ENCODE measurements around the gene HSD3B7.

Gene HSD3B7

GRCh38 chr16:30964574-30965226 is 20.3 kb upstream of the HSD3B7 start:
- TF ChIP-seq TSHZ2 (CRISPR knock-in tag; IDR thresholded peaks at IDR 0.05) (no peak), RARB (CRISPR knock-in tag; IDR thresholded peaks at IDR 0.05) (no peak), ESRRG (CRISPR knock-in tag; IDR thresholded peaks at IDR 0.05) (no peak), CSDC2 (CRISPR knock-in tag; IDR thresholded peaks at IDR 0.05) (no peak), ZC3H10 (CRISPR knock-in tag; IDR thresholded peaks at IDR 0.05) (no peak), TOX (CRISPR knock-in tag; IDR thresholded peaks at IDR 0.05; ENCODE audit: borderline replicate concordance) (no peak), OSR1 (CRISPR knock-in tag; IDR thresholded peaks at IDR 0.05) (no peak), ZNF565 (CRISPR knock-in tag; conservative IDR thresholded peaks at IDR 0.05; ENCODE audit: low read depth) (no peak), ISL1 (CRISPR knock-in tag; IDR thresholded peaks at IDR 0.05) (no peak), ARNTL (CRISPR knock-in tag; IDR thresholded peaks at IDR 0.05; ENCODE audit: borderline replicate concordance, low read depth) (no peak)
- ATAC-seq, result no peak

- TF ChIP-seq CSDC2 (CRISPR knock-in tag; IDR thresholded peaks at IDR 0.05) (no peak), ZFP30 (CRISPR knock-in tag; IDR thresholded peaks at IDR 0.05) (no peak), BACH2 (CRISPR knock-in tag; IDR thresholded peaks at IDR 0.05; ENCODE audit: borderline replicate concordance) (no peak), CREB5 (CRISPR knock-in tag; IDR thresholded peaks at IDR 0.05; ENCODE audit: low read depth) (no peak), TOX (CRISPR knock-in tag; IDR thresholded peaks at IDR 0.05; ENCODE audit: borderline replicate concordance) (no peak), ZNF8 (CRISPR knock-in tag; IDR thresholded peaks at IDR 0.05) (no peak), ESRRG (CRISPR knock-in tag; IDR thresholded peaks at IDR 0.05) (no peak), ZNF565 (CRISPR knock-in tag; conservative IDR thresholded peaks at IDR 0.05; ENCODE audit: low read depth) (no peak), ISL1 (CRISPR knock-in tag; IDR thresholded peaks at IDR 0.05) (no peak), POU6F1 (CRISPR knock-in tag; IDR thresholded peaks at IDR 0.05; ENCODE audit: borderline replicate concordance, low read depth) (no peak), PPARA (CRISPR knock-in tag; IDR thresholded peaks at IDR 0.05; ENCODE audit: borderline replicate concordance) (no peak), ARNTL (CRISPR knock-in tag; IDR thresholded peaks at IDR 0.05; ENCODE audit: borderline replicate concordance, low read depth) (no peak), PATZ1 (CRISPR knock-in tag; IDR thresholded peaks at IDR 0.05; ENCODE audit: borderline replicate concordance) (no peak), OSR1 (CRISPR knock-in tag; IDR thresholded peaks at IDR 0.05) (no peak), SNAI2 (CRISPR knock-in tag; IDR thresholded peaks at IDR 0.05) (no peak), ZFP3 (CRISPR knock-in tag; IDR thresholded peaks at IDR 0.05) (no peak), GLIS3 (CRISPR knock-in tag; IDR thresholded peaks at IDR 0.05) (no peak), TCF4 (CRISPR knock-in tag; IDR thresholded peaks at IDR 0.05; ENCODE audit: borderline replicate concordance) (no peak), RARB (CRISPR knock-in tag; IDR thresholded peaks at IDR 0.05) (no peak)
- ATAC-seq, result no peak; the same call in 2 of the 3 replicates
Measured at GRCh38 chr16:30965436-30965835, 19.6 kb upstream of the HSD3B7 start.

GRCh38 chr16:30966033-30966619 is 18.9 kb upstream of the HSD3B7 start:
- no peak for ATAC-seq
- no peak for TF ChIP-seq RARB (CRISPR knock-in tag; IDR thresholded peaks at IDR 0.05)
- TF ChIP-seq POU6F1 (CRISPR knock-in tag; IDR thresholded peaks at IDR 0.05; ENCODE audit: borderline replicate concordance, low read depth), result no peak
- TF ChIP-seq ARNTL (CRISPR knock-in tag; IDR thresholded peaks at IDR 0.05; ENCODE audit: borderline replicate concordance, low read depth), result no peak
- TF ChIP-seq TOX (CRISPR knock-in tag; IDR thresholded peaks at IDR 0.05; ENCODE audit: borderline replicate concordance), result no peak
- no peak for TF ChIP-seq ZNF8 (CRISPR knock-in tag; IDR thresholded peaks at IDR 0.05)
- no peak for TF ChIP-seq ZFP3 (CRISPR knock-in tag; IDR thresholded peaks at IDR 0.05)
- TF ChIP-seq ISL1 (CRISPR knock-in tag; IDR thresholded peaks at IDR 0.05), result no peak
- no peak for TF ChIP-seq CSRNP3 (CRISPR knock-in tag; IDR thresholded peaks at IDR 0.05)
- no peak for TF ChIP-seq CREB5 (CRISPR knock-in tag; IDR thresholded peaks at IDR 0.05; ENCODE audit: low read depth)
- no peak for TF ChIP-seq BACH2 (CRISPR knock-in tag; IDR thresholded peaks at IDR 0.05; ENCODE audit: borderline replicate concordance)
- TF ChIP-seq OSR1 (CRISPR knock-in tag; IDR thresholded peaks at IDR 0.05), result no peak
- no peak for TF ChIP-seq ZC3H10 (CRISPR knock-in tag; IDR thresholded peaks at IDR 0.05)
- TF ChIP-seq PPARA (CRISPR knock-in tag; IDR thresholded peaks at IDR 0.05; ENCODE audit: borderline replicate concordance), result no peak

Data from SK-N-SH treated with all-trans-retinoic acid at 6 μM for 48 hours (cell line).